Measurements from ENCODE around the gene SLC6A12. TPM values are rescaled to one million over a fixed set of nuclear protein-coding genes. Genes with fewer than 3 reads are reported as not detected.
A peak's percentile ranks its signal among the peaks of the same experiment; 100 is the strongest.

SLC6A12 gene
- total RNA-seq, 4 donors from 2014 or later = 1.2 to 13.5 (median 3.0) TPM

- Histone ChIP-seq H3K27ac (peak overlapping the region; percentile 57 to 83 (median 70)), H3K9me3 (no peaks in the 10 kb centered on the region), H3K4me3 (no peak overlapping the region), H3K4me1 (peaks cover 0 to 20% (median 9%) of the 10 kb centered on the region in 4 donors), H3K27me3 (peaks cover 8% of the 10 kb centered on the region), H3K36me3 (no peaks in the 10 kb centered on the region)
- 52 to 55% methylated on average over 4 to 5 of the region's 5 CpGs for WGBS, 2 donors (ENCODE audit: low coverage in 1 of 2)
- DNase-seq = no peak
- TF ChIP-seq POLR2AphosphoS5 (IDR thresholded peaks at IDR 0.05) = no peak
- no peak for TF ChIP-seq EP300 (IDR thresholded peaks at IDR 0.05; ENCODE audit: low read depth)
- TF ChIP-seq, protein P1, sequence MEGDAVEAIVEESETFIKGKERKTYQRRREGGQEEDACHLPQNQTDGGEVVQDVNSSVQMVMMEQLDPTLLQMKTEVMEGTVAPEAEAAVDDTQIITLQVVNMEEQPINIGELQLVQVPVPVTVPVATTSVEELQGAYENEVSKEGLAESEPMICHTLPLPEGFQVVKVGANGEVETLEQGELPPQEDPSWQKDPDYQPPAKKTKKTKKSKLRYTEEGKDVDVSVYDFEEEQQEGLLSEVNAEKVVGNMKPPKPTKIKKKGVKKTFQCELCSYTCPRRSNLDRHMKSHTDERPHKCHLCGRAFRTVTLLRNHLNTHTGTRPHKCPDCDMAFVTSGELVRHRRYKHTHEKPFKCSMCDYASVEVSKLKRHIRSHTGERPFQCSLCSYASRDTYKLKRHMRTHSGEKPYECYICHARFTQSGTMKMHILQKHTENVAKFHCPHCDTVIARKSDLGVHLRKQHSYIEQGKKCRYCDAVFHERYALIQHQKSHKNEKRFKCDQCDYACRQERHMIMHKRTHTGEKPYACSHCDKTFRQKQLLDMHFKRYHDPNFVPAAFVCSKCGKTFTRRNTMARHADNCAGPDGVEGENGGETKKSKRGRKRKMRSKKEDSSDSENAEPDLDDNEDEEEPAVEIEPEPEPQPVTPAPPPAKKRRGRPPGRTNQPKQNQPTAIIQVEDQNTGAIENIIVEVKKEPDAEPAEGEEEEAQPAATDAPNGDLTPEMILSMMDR (IDR thresholded peaks at IDR 0.05) = no peak
- no peak for TF ChIP-seq POLR2A (IDR thresholded peaks at IDR 0.05)
- in situ Hi-C loops (cut with MboI; ENCODE audit: low pct_ligation_motif_present in 1 of 4, low pct_unique_long_range_greater_than_20kb in 1 of 4, low sequenced_read_pairs in 3 of 4) = no loop called here
- intact Hi-C loops (cut with DNase I; ENCODE audit: low total_unique reads) = no loop called here
Observed at GRCh38 chr12:144650-145284, 69.2 kb downstream of the SLC6A12 start.

DNA sequence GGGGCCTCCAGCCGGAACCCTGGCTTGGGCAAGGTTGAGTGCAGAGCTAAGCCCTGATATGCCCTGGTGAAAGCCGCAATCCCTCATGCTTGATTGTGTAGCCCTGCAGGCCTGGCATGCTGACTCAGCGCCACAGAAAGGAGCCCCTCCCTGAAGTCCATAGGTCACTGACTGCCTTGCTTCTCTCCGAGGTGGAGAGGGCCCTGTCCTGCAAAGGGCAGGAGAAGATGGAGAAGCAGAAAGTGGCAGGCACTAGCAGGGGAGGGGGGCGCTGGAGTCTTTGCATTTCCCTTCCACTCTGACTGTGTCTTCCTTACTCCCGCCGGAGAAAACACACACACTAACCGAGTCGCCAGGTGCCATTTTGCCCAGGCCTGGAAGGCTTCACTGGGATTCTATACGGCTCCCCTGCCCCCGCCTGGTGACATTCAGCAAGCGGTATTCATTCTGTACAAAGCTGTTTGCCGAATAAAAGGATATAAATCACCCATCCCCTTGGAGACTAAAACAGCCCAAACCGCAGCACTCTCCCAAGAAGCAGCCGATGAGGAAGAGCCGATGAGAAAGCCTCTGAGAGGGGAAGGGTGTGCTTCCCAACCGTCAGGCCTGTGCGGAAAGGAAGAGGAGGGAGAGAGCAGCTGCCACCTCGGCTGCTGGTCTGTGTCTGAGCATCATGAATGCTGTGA is 69.8 kb downstream of the SLC6A12 start:
- WGBS, 2 donors (ENCODE audit: low coverage in 1 of 2) = 36 to 40% methylated on average over 8 to 19 of the region's 19 CpGs
- TF ChIP-seq POLR2A (IDR thresholded peaks at IDR 0.05) = no peak
- TF ChIP-seq, protein P1 (IDR thresholded peaks at IDR 0.05) = no peak
- no peak for TF ChIP-seq POLR2AphosphoS5 (IDR thresholded peaks at IDR 0.05)
- TF ChIP-seq EP300 (IDR thresholded peaks at IDR 0.05; ENCODE audit: low read depth) = no peak

GRCh38 chr12:140162-140561 is 73.8 kb downstream of the SLC6A12 start:
- TF ChIP-seq, protein P1 (IDR thresholded peaks at IDR 0.05) = no peak
- no peak for TF ChIP-seq POLR2AphosphoS5 (IDR thresholded peaks at IDR 0.05)
- TF ChIP-seq EP300 (IDR thresholded peaks at IDR 0.05; ENCODE audit: low read depth) = no peak
- no peak for TF ChIP-seq POLR2A (IDR thresholded peaks at IDR 0.05)
- intact Hi-C loops (cut with DNase I; ENCODE audit: low total_unique reads) = no loop called here
- Histone ChIP-seq H3K9me3 (no peaks in the 10 kb centered on the region), H3K27ac (no peak overlapping the region), H3K36me3 (no peaks in the 10 kb centered on the region), H3K4me1 (peaks cover 0 to 22% (median 12%) of the 10 kb centered on the region in 4 donors), H3K4me3 (no peak overlapping the region), H3K27me3 (peaks cover 29% of the 10 kb centered on the region)
- DNase-seq = no peak
- in situ Hi-C loops (cut with MboI; ENCODE audit: low pct_ligation_motif_present in 1 of 4, low pct_unique_long_range_greater_than_20kb in 1 of 4, low sequenced_read_pairs in 3 of 4) = no loop called here
- 84 to 85% methylated on average over 5 of the region's 5 CpGs for WGBS, 2 donors (ENCODE audit: low coverage in 1 of 2)

More for the DNA sequence above, 69.8 kb downstream of the SLC6A12 start:
- Histone ChIP-seq H3K27me3 (peaks cover 14% of the 10 kb centered on the region), H3K4me3 (no peak overlapping the region), H3K9me3 (no peaks in the 10 kb centered on the region), H3K36me3 (no peaks in the 10 kb centered on the region), H3K27ac (peak overlapping the region; percentile 57 to 83 (median 70)), H3K4me1 (peaks cover 0 to 23% (median 10%) of the 10 kb centered on the region in 4 donors)
- intact Hi-C loops (cut with DNase I; ENCODE audit: low total_unique reads) = no loop called here
- peak; percentile 77 for DNase-seq
- in situ Hi-C loops (cut with MboI; ENCODE audit: low pct_ligation_motif_present in 1 of 4, low pct_unique_long_range_greater_than_20kb in 1 of 4, low sequenced_read_pairs in 3 of 4) = no loop called here

Other genes starting within 250 kb of the SLC6A12 start
- 10 to 100 TPM in 1 of 4 donors, under 1 TPM in 2, not detected in 1; 0.16 to 35.4 (median 0.27) TPM for gene IQSEC3, start 147.4 kb downstream of the SLC6A12 start, total RNA-seq
- not detected for gene SLC6A13, start 48.7 kb upstream of the SLC6A12 start, total RNA-seq
- gene KDM5A, start 175.2 kb upstream of the SLC6A12 start, total RNA-seq = 10 to 100 TPM; 20.2 to 64.7 (median 51.5) TPM
- gene CCDC77, start 187.5 kb upstream of the SLC6A12 start, total RNA-seq = 1 to 10 TPM; 2.4 to 6.7 (median 2.9) TPM
- 100 to 1,000 TPM in 1 of 4 donors, 10 to 100 TPM in 3; 49.8 to 166 (median 93.4) TPM for gene B4GALNT3, start 245.8 kb upstream of the SLC6A12 start, total RNA-seq